HG03432 (cell line): ENCODE results near the gene TCF7L1.
A peak's percentile ranks its signal among the peaks of the same experiment; 100 is the strongest.
"Not testable (repeated sequence)": the region's sequence is repeated elsewhere in the genome, so short reads cannot be mapped to it uniquely, and the experiment has no call there.

Experiments
- ATAC-seq: cut with Tn5 transposase; IDR thresholded peaks from one replicate; pipeline ENCODE4 v1.9.1; 2021; ENCODE audit warnings: mild to moderate bottlenecking, moderate library complexity; ENCODE audit not compliant: unreplicated experiment

TCF7L1 gene

DNA sequence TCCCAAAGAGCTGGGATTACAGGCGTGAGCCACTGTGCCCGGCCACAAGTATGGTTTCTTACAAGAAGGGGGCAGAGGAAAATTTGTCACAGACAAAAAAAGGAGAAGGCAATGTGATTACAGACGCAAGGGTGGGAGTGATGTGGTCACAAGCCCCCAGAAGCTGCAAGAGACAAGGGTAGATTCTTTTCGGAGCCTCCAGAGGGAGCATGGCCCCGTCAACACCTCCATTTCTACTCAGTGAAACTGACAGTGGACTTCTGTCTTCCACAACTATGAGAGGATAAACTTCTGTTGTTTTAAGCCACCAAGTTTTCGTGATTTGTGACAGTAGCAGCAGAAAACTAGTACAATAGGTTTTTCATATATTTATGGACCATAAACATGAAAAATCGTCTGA lies 2.1 kb upstream of the TCF7L1 start:
- no peak for ATAC-seq

DNA sequence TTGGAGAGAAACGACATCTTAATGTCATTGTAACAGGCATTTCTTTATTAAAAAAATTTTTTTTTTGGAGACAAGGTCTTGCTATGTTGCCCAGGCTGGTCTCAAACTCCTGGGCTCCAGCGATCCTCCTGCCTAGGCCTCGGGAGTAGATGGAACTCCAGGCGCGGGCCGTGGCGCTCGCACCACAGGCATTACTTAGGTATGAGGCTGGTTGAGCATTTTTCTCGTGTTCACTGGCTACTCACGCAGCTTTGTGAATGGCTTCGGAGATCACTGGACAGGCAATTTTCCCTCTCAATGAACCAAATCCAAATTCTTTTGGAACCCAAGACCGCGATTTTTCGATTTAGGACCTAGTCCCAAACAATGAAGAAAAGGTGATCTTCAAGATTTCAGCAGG lies 795 bp upstream of the TCF7L1 start:
- no peak for ATAC-seq

DNA sequence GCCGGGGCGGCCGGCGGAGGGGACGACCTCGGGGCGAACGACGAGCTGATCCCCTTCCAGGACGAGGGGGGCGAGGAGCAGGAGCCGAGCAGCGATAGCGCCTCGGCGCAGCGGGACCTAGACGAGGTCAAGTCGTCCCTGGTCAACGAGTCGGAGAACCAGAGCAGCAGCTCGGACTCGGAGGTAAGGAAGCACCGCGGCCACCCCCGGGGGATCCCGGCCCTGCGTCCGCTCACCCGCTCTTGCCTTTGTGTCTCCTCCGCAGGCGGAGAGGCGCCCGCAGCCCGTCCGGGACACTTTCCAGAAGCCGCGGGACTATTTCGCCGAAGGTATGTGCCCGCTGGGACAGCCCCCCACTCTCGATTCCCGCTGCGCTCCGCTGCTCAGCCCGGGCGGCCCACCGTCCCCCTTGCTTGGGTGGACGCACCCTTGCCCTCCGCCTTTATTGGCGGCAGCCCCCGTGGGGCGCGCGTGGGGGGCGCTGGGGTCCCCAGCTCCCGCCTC lies 611 bp downstream of the TCF7L1 start:
- peak; percentile 30 for ATAC-seq

DNA sequence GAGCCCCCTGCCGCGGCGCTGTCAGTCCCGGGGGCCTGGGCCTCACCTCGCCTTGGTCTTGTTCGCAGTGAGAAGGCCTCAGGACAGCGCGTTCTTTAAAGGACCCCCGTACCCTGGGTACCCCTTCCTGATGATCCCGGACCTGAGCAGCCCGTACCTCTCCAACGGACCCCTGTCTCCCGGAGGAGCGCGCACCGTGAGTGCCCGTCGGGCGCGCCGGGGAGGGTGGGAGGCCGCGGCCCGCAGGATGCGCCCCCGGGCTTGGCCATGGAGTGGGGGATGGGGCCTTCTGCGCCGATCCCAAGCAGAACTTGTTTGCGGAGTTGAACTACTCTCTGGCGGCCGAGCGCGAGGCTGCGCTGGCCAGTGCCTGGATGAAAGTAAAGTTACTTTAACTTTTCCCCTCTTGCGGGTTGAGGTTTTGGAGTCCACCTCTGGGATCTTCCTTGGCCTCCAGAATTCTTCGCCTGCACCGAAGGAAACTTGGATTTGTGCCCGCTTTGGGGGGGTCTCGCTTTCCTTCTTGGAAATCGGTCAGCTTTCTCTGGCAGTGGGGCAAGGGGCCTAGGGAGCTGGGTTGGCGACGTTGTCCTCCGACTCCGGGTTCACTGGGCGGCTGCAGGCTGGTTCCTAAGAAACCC lies 1.2 kb downstream of the TCF7L1 start:
- no peak for ATAC-seq

DNA sequence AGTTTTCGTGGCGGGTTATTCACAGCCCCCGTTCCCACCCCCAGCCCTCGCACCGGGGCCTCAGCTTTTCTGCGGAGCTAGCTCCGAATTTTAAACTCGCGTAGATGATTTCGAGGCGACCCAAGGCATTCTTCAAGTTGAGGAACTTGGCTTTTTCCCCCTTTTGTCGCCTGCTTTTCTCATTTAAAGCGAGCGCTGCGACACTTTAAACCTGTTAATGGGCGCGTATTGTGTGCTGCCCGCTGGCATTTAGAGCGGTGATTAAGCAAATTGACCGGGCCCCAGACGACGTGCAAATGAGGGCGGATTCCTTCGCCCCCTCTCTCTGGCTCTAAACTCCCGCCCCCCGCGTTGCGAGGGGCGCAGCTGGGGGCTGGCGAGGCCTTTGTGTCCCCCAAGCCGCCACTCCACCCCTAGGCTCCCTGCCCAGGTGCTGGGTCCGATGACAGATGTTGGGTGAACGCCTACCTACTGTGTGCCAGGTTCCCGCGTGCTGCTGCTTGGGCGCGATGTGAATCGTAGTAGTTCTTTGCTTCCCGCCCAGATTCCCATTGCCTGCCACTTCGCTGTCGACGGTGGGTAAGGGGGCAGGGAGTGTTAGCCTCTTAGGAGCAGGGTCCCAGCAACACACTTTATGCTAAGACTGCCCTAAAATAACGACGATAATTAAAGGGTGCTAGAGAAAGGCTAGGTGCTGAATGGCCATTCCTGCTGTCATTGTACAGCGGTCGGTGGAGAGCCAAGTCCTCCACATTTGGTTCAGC lies 1.9 kb downstream of the TCF7L1 start:
- ATAC-seq, result no peak

DNA sequence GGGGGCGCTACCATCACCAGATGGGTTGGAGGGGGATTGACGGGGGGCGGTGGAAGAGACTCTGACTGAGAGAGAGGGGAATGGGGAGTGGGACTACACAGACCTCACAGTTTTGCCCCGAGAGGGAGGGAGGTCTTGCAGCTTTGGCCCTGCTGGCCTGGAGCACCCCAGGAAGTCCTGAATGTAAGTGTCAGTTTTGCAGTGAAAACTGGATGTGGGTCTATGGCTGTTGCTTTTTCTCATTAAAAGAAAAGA lies 2.4 kb downstream of the TCF7L1 start:
- no peak for ATAC-seq

DNA sequence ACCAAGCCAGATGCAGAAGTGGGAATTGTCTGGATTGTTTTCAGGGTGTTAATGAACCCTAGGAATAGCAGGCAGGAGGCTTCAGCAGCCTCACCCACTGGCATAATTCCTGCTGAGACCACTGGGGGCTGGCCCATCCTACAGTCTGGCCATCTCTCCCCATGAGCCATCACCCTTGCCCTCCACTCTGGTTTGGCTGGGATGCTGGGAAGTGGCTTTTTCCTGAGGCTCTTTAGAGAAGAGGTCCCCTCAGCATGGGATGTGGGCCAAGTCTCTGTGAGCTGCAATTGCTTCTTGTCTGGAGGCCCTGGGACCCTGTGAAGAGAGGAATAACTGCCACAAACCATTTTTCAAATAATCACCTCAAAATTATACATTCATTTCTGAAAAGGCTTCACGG lies 4.0 kb downstream of the TCF7L1 start:
- ATAC-seq, result no peak

DNA sequence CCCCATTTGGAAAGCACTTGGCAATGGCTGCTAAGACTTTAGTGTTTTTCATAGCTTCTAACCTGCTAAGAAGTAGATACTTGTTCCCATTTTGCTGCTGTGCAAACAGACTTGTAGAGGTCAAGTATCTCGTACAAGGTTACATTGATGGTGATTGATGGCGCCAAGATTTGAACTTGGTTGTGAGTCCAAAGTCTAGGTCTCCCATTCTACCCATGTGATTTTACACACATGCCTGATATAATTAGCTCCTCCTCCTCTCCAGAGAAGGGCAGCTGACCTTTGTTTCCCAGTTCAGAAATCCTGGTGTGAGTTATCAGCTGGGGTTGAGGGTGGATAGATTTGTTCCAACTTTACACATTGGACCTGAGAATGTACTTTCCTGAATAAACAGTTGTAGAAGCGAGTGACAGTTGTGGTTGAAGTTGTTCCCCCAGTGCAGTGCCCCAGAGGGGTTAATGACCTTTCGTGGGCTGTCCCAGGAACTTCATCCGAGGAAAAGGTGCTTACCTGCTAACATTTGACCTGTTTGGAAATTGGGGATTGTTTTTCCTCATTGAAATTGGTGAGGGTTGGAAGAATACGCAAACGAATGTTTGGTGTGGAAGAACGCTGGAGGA lies 10.4 kb downstream of the TCF7L1 start:
- no peak for ATAC-seq

DNA sequence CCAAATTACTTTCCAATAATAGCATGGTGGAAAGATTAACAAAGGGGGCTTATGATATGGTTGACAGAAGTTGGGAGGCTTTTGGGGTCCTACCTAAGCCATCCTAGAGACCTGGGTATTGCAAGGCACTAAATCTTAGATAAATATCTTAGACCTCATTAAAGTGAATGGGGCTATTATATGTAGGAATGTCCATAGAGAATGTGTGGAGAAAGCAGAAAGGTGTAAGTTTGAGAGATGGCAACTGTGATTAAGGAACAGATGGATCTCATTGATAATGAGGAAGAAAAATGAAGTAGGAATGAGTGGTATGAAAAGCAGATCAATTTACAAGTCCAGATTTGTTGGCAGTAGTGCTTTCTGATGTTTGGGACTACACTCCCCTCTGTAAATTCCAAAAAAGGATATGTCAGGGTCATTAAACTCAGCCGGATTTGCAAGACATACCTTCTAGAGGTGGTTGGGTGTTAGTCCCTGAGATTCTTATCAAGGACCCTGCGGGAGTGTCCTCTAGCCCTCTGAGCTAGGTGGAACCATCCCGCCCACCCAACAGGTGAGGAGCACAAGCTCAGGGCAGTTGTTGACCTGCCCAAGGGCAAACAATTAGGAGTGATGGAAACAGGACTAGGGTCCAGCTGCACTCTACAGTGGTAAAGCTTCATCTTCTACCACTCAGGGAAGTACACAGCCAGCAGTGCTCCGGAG lies 12.1 kb downstream of the TCF7L1 start:
- ATAC-seq, result no peak

DNA sequence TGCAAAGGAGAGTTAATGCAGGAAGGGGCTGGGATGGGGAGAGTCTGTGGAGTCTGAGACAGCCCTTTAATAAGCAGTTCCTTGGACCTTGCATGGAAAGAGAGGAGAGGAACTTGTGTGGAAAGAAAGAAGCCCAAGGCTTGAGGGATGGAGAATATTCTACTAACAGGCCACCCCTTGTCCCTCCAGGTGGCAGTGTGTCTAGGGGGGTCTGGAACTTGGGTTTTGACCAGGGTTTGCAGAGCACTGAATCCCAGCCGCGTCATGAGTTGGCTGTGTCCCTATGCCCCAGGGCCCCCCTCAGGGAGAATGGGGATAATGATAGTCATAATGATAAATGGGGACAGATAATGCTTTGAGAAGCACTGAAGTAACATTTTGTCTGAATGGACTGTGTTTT lies 15.0 kb downstream of the TCF7L1 start:
- no peak for ATAC-seq

DNA sequence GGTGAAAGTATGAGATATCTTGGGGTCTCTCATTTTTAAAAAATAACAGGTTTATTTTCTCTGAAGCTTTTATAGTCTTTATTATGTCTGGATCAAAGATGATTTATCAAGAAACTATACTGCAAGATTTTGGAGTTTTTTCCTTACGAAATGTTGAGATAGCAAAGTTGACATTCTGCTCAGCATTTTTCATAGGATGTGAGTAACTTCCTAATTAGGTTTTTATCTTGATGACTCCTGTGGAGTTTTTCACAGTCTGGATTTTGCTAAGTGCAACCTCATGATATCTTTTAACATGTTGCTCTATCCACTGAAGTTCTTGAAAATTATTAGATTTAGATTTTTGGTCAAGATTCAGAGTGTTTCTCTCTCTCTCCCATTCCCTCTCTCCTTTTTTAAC lies 17.8 kb downstream of the TCF7L1 start:
- ATAC-seq, result no peak

DNA sequence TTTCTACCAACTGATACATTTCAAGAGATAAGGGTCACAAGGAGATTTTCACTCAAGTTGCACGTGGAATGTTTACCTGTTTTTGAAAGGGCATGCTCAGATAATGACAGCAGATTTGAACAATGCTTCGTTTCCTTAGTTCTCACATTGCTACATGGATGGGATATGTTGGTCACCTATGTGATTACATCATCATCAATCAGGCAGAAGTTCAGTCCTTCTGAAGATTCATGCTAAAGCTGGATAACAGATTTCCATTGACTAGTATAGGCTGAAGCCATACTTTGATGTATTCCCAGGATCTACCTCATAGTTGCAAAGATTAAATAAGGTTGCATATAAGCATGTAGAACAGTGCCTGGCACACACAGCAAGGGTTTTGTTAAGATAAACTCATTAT lies 19.7 kb downstream of the TCF7L1 start:
- no peak for ATAC-seq

DNA sequence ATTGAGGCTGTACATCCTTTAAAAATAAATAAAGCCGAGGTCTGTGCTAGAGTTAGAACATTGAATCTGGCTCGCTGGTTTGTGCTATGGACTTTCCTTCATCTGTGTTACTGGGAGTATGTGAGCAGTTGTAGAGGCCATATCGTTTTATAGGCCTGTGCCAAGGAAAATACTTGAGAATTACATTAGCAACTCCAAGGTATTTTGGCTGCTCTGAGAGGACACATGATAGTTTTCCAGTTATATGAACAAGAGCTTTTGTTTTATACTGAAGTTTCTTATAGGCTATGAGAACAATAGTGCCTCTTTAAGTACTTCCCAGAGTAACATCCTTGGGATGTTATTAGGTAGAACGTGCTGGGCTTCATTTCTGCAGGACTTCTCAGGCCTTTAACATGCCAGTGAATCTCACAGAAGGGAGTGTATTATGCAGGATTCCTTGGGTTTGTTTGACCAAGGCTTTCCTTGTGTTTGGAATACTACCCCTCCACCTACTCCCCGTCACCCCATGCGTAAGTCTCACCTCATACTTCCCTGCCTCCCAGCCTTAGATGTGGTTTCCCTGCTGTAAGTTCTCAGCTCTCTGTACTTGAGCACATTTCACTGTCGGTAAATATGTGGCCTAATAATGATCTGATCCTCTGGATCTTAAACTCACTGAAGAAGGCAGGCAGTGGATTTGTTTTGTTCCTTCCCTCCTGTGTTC lies 21.0 kb downstream of the TCF7L1 start:
- ATAC-seq, result no peak

DNA sequence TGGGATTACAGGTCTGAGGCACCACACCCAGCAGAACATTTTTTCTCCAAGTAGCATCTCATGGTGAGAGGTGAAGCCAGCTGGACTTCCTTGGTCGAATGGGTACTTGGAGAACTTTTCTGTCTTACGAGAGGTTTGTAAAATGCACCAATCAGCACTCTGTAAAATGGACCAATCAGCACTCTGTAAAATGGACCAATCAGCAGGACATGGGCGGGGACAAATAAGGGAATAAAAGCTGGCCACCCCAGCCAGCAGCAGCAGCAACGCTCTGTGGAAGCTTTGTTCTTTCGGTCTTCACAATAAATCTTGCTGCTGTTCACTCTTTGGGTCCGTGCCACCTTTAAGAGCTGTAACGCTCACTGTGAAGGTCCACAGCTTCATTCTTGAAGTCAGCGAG lies 21.9 kb downstream of the TCF7L1 start:
- ATAC-seq, result not testable (repeated sequence)

DNA sequence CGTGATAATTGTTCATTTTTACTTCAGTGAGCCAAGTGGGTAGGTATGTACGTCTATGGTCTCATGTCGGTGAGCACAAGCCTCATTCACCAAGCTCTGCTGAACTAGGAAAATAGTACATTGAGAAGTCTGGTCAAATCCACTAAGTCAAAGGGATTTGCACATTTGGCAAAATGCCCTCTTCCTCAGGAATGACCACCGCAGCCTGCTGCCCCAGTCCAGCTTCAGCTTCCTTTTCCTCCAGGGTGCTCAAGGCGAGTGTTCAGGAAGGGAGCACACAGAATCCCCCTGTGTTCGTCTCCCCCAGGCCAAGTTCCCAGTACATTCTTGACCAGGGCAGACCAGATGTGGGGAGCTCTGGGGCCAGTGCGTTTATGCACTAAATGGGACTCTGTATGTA lies 23.0 kb downstream of the TCF7L1 start:
- no peak for ATAC-seq

DNA sequence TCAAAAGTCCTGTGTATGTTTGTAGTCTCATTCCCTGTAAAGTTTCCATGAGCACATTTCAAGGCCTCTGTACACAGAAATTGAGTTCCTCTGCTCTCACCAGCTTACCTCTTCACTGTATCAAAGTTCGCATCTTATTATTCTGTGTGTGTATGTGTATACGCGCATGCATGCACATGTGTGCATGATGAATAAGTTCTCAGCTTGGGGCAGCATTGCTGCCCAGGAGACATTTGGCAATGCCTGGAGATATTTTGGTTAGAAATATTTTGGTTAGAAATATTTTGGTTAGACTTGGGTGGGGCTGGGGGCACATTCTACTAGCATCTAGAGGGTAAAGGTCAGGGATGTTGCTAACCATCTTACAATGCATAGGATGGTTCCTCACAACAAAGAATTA lies 23.4 kb downstream of the TCF7L1 start:
- ATAC-seq, result no peak

DNA sequence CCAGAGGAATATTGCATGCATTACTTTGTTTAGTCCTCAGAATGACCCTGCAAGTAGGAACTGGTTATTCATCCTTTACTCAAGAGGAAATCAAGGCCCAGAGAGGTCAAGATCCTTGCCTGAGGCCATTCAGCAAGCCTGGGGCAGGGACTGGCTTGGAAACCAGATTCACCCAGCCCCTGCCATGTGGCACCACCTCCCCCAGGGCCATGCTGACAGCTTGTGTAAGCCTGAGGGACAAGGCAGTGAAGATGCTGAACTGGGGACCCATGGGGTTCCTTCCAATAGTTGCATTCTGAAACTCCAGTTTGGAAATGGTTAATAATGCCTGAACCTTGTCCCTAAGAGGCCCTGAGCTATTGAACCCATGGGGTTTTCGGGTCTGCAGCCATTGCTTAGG lies 24.2 kb downstream of the TCF7L1 start:
- ATAC-seq, result no peak

DNA sequence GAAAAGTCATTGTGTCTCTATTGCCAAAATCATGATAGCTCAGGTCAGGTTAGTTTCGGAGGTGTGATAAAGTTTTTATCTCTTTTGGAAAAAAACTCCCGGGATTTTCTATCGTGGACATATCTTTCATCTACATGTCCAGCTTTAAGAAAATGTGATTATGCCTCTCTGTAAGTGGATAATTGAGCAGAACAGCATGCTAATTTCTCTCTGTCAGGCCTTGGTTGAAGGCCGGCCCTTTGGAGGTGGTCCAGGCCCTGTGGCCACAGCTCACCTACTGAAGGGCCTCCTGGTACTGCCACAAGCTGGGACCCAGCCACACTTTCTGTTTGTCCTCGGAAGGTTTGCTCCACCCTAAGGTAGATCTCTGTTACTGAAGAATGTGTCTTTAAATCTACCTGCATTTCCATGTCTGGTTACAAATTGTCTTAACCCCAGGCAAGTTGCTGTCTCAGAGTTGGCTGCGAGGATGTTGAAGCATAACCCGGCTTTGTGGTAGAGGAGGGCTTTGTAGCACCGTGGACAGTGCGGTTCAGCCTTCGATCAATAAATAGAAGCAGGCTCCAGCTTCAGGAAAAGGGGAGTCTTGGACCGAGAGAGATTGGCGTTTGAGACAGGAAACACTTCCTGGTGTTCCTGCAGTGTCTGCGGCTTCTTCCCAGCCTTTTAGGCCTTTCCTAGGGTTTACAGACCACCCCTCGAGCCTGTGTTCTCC lies 25.5 kb downstream of the TCF7L1 start:
- ATAC-seq, result no peak

DNA sequence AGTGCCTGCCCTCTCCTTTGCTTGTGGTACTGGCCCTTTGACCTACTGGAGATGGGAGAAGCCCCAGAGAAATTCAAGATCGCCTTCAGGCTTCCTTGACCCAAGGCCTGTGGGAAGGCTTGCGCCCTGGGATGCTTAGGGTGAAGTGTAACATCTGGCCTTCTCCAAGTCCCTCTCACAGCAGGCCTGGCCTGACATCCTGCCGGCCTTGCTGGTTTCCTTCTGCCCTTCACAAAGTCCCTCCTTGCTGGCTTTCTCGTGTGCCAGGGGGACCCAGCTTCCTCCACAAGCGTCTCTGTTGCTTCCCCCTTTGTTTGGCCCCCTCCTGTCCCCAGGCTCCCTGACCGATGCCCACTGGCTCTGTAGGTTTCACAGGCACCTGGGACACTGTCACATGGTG lies 26.4 kb downstream of the TCF7L1 start:
- ATAC-seq, result no peak
